ENCODE data around the gene LPIN1.

The LPIN1 gene

DNA sequence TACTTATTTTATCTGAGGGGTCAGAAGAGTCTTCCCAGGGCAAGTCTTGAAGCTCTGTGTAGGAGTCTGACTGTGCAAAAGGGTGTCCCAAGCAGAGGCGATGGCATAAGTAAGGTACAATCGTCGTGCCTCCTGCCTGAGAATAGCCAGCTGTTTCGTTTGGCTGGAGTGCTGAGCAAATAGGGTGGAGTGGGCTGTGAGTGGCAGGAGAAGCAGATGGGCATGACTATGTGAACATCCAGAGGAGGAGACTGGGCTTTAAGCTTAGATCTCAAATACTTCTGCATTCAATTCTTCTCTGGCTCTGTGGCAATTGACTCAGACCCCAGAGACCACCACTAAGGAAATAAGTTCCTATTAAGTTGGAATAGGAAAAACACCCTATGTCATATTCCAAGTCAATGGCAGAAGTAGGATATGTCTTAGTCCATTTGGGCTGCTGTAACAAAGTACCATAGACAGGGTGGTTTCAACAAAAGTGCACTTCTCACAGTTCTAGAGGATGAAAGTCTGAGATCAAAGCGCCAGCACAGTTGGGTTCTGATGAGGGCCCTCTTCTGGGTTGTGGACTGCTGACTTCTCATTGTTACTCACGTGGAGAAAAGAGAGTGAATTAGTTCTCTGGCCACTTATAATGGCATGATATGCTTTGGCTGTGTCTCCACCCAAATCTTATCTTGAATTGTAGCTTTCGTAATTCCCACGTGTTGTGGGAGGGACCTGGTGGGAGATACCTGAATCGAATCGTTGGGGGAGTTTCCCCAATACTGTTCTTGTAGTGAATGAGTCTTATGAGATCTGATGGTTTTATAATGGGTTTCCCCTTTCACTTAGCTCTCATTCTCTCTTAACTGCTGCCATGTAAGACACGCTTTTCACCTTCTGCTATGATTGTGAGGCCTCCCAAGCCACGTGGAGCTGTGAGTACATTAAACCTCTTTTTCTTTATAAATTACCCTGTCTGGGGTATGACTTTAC, 120.2 kb downstream of the LPIN1 start:
- no peak for DNase-seq (ENCODE audit: low read depth)
- TF ChIP-seq, protein P1, sequence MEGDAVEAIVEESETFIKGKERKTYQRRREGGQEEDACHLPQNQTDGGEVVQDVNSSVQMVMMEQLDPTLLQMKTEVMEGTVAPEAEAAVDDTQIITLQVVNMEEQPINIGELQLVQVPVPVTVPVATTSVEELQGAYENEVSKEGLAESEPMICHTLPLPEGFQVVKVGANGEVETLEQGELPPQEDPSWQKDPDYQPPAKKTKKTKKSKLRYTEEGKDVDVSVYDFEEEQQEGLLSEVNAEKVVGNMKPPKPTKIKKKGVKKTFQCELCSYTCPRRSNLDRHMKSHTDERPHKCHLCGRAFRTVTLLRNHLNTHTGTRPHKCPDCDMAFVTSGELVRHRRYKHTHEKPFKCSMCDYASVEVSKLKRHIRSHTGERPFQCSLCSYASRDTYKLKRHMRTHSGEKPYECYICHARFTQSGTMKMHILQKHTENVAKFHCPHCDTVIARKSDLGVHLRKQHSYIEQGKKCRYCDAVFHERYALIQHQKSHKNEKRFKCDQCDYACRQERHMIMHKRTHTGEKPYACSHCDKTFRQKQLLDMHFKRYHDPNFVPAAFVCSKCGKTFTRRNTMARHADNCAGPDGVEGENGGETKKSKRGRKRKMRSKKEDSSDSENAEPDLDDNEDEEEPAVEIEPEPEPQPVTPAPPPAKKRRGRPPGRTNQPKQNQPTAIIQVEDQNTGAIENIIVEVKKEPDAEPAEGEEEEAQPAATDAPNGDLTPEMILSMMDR (conservative IDR thresholded peaks at IDR 0.05; ENCODE audit: low read depth, low read length) = no peak
- H3K4me3 ChIP-seq (ENCODE audit: low read length) = no peak overlapping the region

DNA sequence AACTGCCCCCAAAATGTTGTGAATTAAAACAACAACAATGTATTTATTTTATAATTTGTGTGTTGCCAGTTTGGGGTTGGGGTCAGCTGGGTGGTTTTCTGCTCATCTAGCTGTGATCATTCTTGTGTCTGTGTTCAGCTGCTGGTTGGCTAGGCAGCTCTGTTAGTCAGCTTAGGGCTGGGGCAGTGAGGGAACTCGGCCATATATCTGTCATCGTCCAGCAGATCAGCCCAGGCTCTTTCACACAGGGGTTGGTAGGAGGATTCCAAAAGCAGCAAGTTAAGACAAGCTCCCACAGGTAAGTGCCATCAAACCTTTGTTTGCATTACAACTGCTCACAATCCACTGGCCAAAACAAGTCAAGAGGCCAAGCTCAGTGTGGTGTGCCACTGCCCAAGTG, 121.5 kb downstream of the LPIN1 start:
- TF ChIP-seq, protein P1 (conservative IDR thresholded peaks at IDR 0.05; ENCODE audit: low read depth, low read length) = no peak
- no peak overlapping the region for H3K4me3 ChIP-seq (ENCODE audit: low read length)
- no peak for DNase-seq (ENCODE audit: low read depth)

DNA sequence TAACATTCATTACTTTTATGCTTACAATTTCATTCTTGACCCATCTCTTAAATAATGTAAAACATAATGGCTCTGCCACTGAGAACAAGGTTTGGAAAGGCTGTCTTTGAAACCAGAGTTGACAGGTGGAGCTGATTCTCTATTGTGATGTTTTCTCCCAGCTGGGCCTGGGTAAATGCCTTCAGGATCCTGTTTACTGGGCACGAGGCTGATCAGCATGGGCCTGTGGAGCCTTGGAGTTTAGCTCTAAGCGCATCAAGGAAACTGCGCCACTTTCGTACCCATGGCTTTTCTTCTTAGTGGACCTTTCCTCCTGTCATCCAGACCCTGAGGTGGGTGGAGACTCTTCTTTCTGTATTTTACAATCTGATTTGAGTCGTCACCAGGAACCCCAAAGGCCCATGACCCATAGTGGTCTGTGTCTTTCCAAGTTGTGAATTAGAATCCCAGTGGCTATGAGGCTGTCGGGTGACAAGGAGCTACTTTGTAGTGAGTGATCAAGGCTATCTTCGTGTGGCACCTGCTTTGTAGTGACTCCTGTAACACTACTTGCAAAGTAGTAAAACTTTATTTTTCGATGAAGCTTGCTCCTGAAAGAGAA, 123.1 kb downstream of the LPIN1 start:
- TF ChIP-seq, protein P1 (conservative IDR thresholded peaks at IDR 0.05; ENCODE audit: low read depth, low read length) = no peak
- no peak for DNase-seq (ENCODE audit: low read depth)
- H3K4me3 ChIP-seq (ENCODE audit: low read length) = no peak overlapping the region

DNA sequence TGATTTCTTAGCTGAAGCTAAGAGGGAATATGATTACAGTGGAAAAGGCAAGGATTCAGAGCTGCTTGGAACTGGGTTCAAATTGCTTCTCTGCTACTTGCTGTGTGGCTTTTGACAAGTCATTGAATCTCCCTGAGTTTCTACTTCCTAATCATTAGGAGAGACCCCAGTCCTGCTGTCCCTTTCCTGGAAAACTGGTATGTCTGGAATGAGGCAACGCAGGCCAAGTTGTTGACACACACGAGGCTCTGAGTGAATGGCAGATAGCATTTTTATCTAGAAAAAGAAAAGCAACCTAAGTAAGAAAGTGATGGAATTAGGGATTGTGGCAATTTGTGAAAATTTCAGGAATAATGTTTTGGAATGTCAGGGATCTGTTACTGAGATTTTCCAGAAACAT, 123.6 kb downstream of the LPIN1 start:
- no peak overlapping the region for H3K4me3 ChIP-seq (ENCODE audit: low read length)
- TF ChIP-seq, protein P1 (conservative IDR thresholded peaks at IDR 0.05; ENCODE audit: low read depth, low read length) = no peak
- DNase-seq (ENCODE audit: low read depth) = no peak

- TF ChIP-seq, protein P1 (conservative IDR thresholded peaks at IDR 0.05; ENCODE audit: low read depth, low read length) = no peak
These were observed 124.2 kb downstream of the LPIN1 start for GRCh38 chr2:11870584-11870983.

GRCh38 chr2:11871421-11871820, 125.0 kb downstream of the LPIN1 start:
- no peak for DNase-seq (ENCODE audit: low read depth)
- H3K4me3 ChIP-seq (ENCODE audit: low read length) = no peak overlapping the region
- TF ChIP-seq, protein P1 (conservative IDR thresholded peaks at IDR 0.05; ENCODE audit: low read depth, low read length) = no peak

More at GRCh38 chr2:11870584-11870983, 124.2 kb downstream of the LPIN1 start:
- no peak for DNase-seq (ENCODE audit: low read depth)
- H3K4me3 ChIP-seq (ENCODE audit: low read length) = no peak overlapping the region
